GM12864 (cell line): ENCODE measurements around the gene DDX3X.

Experiments
- DNase-seq: peaks from one replicate; pipeline ENCODE4 v3.0.0-alpha.2; 2011; ENCODE audit warnings: low read depth
- H3K4me3 ChIP-seq: 2 replicates; pipeline ENCODE4 v1.5.1; 2011; ENCODE audit warnings: mild to moderate bottlenecking, low read depth, low read length, control low read depth
- CTCF ChIP-seq: IDR thresholded peaks from 2 replicates; pipeline ENCODE4 v1.5.1; 2011; ENCODE audit warnings: low read depth, mild to moderate bottlenecking, moderate library complexity, low read length, control low read depth, inconsistent platforms; ENCODE audit errors: missing control alignments

Gene DDX3X

DNA sequence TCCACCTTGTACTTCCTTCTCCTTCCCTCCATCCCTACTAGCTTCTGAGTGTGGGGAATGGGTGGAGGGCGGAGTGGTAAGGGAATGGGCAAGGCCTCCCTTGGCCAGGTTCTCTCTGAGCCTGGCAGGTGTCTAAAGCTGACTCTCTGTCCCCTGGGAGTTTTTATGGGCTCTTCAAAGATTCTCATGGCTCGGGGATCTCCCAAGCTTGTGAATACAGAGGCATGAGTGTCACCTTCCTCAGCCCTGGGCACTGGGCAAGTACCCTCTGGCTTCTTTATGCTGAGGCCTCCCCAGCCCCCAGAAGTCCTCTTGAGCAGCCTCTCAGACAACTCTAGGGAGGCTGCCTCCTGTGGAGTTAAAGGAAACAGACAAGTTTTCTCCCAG lies 32.5 kb upstream of the DDX3X start:
- DNase-seq: no peak
- TF ChIP-seq CTCF: no peak
- H3K4me3 ChIP-seq: no peak overlapping the region

GRCh38 chrX:41302370-41302769 lies 31.6 kb upstream of the DDX3X start:
- no peak for DNase-seq
- TF ChIP-seq CTCF: no peak
- H3K4me3 ChIP-seq: no peak overlapping the region

DNA sequence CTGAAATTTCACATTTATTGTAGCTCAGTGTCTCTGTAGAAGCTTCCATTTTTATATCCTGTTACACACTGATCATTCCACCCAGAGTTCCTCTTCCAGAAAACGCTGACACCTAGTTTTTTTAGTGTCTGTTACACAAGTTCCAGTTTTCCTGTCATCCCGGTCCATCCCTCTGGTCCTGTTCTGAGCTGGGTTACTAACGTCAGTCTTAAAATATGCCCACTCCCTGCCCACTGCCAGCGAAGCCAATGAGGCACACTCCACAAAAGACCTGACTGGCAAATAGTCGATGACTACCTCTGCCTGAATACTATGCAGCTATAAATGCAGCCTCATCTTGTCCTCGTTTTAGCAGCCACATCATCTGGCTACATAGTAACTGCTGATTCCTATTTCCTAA lies 30.9 kb upstream of the DDX3X start:
- DNase-seq: no peak
- H3K4me3 ChIP-seq: no peak overlapping the region
- no peak for TF ChIP-seq CTCF

GRCh38 chrX:41304178-41304577 lies 29.8 kb upstream of the DDX3X start:
- no peak for TF ChIP-seq CTCF
- H3K4me3 ChIP-seq: no peak overlapping the region
- DNase-seq: no peak

GRCh38 chrX:41308884-41309647 lies 24.9 kb upstream of the DDX3X start:
- H3K4me3 ChIP-seq: no peak overlapping the region
- no peak for DNase-seq
- no peak for TF ChIP-seq CTCF

- H3K4me3 ChIP-seq: no peak overlapping the region
- no peak for TF ChIP-seq CTCF
- DNase-seq: no peak
Measured at GRCh38 chrX:41312786-41313185, 21.2 kb upstream of the DDX3X start.

GRCh38 chrX:41313419-41313818 lies 20.5 kb upstream of the DDX3X start:
- no peak for DNase-seq
- no peak for TF ChIP-seq CTCF
- no peak overlapping the region for H3K4me3 ChIP-seq
